ENCODE results near the gene GSN.
A peak's percentile ranks its signal among the peaks of the same experiment; 100 is the strongest.

The GSN gene

DNA sequence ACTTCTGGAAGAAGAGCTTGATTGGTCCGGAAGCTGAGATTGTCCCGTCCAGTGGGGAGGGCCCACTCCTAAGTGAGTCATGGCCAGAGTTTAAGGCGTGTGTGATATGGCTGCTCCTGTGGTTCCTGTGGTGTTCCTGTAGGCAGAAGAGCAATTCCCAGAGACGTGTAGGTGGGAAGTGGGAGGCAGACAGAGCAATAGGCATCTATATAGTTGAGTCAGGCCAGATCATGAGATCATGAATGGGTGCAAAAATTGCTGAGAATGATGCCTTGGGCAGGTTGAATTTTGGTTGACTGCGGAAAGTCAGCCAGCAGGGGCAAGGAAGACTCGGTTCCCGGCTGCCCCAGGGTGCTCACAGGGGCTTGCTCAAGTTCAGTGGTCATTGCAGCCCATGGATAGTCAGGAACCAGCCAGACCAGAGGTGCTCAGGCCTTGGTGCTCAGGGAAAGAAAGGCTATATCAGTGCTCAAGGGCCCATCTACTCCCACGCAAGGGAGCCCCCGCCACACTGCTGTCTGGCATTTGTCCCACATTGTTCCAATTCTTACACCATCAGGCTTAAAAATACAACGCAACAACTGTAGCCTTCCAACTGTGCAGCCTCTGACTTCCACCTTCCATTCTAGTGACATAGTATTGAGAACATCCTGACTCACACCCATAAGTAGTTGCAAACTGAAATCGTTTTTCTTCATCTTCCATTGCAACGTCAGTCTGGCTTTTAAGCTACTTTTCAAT lies 21.0 kb upstream of the GSN start:
- DNase-seq, result no peak

DNA sequence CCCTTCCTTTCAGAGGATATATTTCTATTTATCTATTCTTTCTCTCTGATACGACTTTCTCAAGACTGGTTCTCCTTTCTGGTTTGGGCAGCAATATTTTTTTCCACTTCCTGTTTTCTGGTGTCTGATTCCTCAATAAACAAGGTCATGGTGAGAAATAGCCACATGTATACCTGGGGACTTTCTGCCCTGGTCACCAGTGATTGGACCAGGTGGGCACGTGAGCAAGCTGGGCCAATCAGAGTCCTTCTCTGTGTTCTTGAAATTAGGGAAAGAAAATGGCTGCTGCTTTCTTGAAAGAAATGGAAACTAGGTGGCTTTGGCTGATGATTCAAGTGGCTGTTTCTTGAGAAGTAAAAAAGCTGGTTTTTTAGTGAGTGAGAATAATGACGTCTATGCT lies 18.4 kb upstream of the GSN start:
- peak; percentile 10 to 75 for DNase-seq

DNA sequence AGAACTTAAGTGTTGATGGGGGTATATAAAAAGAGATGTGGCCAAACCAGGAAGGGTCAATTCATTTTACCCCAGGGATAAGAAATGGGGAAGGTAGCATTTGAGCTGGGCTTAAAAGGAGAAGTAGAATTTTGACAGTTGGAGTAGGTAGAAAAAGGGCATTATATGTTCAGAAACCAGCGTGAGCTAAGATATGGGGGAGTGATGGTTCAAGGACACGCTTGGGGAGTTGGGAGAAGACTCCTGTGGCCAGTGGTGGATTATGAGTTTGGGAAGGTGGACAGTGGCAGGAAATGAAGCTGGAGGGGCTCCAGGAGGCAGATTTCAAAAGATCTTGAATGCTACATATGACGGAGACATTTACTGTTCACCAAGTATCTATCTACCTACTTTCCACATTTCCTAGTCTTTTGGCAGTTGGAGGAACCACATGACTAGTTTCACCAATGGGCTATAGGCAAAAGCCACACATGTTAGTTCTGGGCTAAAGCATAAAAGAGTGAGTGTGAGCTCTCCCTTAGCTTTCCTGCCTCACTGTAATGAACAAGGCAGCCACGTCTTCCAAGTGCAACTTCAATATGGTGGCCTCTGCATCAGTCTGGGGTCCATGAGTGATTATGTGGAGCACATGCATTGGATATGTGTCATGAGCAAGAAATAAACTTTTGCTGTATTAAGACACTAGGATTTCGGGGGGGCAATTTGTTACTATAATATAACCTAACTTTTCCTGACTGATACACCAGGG lies 15.7 kb upstream of the GSN start:
- no peak for DNase-seq

DNA sequence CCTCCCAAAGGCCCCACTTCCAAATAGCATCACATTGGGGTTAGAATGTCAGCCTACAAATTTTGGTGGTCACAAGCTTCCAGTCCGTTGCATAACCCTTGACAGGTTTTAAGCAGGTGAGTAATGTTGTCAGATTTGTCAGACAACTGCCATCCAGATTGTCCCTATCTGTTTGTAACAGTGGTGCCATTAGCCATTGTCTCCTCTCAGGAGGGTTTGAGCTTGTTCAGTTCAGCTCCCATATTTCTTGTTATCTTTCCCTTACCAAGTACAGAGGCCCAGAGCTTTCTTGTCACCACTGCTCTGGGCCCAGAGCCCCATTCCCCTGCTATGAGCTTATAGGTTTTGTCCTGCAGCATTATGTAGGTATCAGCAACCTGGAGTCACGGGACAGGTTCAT lies 14.8 kb upstream of the GSN start:
- no peak for DNase-seq

DNA sequence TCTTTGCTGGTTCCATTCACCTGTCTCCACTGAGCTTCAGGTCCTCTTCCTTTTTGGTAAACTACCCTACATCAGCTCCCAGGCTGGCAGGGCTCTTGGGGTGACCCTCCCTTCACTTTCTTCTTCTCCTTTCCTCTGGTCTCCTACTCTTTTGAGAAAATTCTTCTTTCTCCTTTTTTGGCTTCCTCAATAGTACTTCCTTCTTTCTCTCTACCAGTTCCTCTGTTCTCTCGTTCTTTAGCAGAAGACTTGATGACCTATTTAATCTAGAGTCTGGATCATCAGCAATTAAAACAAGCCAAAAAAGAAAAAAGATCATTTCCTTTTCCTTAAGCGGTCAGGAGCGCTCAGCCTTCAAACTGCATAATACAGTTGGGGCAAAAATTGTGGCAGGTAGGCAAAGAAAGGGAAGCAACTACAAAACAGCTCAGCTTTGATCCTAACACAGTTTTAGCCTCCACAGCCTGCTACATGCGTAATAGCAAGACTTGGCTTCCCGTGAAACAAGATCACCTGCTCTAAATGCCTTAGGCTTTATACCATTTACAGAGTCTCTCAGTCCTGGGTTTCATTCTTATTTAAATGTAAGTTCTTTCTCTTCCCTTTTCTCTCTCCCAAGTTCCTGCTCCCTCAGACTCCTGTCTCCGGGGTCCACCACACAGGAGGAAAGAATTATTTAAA lies 14.0 kb upstream of the GSN start:
- DNase-seq, result no peak

DNA sequence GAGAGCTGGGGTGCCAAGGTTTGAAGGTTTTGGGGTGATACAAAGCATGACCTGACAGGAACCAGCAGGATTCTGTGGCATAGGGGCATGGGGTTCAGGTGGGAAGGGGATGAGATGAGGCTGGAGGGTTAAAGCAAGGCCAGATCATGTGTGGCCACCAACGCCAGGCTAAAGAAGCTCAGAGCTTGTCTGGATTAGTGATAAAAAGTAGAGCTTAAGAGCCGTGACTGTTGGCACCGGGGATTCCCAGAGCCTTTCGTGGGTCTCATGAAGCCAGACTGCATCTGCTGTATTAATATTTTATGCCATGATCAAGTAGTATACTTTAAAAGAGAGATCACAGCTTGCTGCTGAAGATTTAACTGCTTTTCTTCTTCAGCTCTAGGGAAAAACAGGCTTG lies 8.5 kb upstream of the GSN start:
- DNase-seq, result no peak

DNA sequence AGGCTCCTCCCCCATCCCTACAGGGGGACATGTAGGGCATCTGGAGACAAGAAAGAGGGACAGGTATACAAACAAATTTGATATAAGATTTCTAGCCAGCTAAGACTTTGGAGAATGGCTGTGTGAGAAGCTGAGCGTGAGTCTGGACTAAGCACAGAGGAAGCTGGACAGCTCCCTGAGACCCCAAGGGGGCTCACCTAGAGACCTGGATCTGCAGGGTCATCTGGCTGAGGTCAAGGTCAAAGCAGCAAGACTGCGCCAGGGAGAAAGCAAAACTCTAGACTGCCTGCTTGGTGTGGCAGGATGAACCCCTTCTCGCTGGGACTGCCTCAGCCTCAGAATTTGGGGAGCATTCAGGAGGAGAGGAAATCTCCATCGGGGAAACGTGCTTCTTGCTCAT lies 8.0 kb upstream of the GSN start:
- DNase-seq, result no peak

DNA sequence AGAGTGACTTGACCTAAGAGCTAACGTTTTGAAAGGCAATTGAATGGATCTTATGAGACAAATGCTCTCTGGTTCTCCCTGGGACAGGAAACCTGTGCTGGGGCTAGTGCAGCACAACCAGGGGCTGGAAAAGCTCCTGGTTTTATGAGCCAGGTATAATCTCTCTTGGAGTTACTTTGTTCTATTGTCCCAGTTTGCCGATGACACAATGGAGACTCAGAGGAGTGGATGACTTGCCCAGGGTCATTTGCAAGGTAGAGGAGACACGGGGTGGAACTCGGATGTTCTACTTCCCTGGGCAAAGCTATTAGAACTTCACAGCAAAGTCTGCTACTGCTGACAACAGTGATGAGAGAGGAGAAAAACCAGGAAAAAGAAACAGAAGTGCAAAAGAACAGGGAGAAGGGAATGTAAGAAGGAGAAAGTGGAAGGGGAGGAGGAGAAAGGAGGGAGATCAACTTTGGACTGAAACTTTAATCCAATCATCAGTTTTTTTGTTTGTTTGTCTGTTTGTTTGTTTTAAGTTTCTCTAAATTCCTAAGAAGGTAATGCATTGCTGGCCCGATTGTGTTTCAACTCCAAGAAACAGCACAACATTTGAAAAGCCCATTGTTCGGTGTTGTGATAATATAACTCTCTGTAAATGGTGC lies 7.4 kb upstream of the GSN start:
- no peak for DNase-seq

DNA sequence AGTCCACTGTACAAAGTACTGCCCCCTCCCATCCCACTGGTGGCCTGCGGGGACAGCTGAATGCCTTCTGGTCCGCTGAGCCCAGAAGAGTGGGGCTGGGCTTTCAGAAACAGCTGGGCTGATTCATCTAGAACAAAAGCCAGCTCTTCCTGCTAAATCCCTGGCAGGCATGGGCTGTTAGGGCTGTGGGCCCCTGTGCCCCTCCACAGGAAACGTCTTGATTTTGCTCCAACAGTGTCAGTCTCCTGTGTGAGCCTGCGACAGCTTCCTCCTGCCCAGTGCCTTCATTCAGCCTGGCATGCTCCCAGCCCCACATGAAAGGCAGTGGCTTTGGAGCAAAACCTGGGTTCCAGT lies 6.9 kb upstream of the GSN start:
- no peak for DNase-seq

DNA sequence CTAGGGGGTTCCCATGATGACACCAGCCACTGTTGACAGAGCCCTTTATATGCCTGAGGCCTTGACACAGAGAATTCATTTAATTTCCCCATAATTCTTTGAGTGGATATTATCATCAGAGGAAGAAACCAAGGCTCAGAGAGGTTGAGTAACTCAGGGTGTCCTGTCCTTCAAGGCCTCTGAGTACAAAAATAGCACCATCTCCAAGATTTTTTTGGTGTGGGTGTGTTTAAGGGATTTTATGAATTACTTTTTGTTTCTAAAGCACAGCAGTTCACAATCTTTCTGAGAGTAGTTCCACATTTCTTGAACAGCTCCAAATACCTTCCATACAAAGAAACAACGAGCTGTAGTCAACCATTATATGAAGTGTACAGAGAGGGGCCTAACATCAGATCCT lies 6.2 kb upstream of the GSN start:
- no peak for DNase-seq

DNA sequence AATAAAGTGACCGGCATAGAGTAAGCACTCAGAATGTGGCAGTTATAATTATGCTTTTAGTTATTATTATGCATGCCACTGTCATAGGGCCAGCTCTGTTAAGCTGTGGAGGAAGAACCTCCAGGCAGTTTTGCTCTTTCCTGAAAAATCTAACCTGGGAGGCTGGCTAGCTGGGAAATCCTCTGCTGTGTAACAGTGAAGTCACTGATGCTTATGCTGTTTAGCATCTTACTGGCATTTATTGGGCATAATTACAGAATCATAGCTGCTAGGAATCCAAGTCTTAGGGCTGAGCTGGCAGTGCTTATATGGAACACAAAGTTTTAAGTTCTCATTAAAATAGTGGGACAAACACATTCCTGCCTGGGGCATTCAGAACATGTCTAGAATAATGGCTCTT lies 5.5 kb upstream of the GSN start:
- DNase-seq, result no peak

DNA sequence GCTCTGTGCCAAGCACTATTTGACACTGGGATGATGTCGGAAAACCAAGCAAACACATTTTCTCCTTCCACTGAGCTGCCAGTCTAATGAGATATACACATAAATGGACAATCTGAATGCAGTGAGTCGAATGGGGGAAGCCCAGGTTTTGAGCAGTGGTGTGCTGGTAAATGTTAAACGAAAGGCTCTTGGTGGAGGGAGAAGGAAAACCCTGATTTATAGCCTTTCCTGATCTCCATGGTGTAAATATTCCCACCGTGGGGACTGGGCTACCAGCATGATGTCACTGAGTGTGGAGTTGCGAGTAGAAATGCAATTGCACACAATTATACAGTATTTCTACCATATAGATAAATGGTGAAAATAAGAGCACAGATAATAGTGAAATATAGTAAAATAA lies 5.0 kb upstream of the GSN start:
- DNase-seq, result no peak

DNA sequence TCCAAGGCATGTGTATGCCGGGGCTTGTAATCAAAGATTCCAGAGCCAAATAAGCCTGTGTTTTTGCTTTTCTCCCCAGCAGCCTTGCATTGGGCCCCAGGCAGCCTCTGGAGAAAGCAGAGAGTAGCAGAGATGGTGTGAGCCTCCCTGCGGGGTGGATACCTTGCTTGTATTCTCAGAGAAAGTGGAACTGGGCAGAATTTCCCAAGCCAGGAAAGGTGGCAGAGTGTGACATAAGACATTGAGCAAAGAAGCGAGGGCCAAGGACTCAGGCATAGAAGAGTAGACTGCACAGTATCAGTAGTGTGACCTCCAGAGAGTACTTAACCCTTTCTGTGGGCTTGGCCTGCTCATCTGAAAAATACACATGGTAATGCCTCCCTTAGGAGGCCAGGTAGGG lies 1.6 kb upstream of the GSN start:
- no peak for DNase-seq

DNA sequence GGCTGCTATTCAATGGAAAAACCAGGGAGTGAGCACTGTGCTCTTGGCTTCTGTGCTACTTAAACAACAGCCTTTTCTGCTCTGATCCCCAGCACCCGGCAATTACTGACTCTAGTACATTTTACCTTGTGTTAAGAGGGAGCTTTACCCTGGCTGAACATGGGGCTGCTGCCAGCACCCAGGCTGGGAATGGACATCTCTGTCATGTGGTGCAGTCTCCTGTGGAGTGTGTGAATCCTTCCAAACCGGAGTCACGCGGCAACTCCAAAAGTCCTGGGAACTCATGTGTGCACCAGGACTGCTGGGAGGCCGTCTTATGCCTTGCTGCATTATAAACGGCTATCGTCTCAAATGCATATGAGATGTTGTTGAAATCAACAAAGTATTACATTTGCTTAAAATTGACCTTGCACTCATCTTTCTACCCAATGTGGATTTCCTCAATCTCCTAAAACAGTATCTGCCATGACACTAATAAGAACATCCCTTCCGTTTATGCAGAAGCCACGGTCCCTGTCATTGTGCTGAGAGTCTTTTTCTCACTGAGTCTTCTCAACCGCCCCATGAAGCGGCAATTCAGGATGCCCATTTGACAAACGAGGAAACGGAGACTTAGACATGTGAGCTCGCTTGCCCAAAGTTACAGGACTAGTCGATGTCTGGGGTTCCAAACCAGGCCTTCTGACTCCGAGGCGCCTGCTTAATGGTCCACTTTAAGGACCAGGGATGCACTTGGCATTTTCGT lies 884 bp upstream of the GSN start:
- DNase-seq, result no peak

DNA sequence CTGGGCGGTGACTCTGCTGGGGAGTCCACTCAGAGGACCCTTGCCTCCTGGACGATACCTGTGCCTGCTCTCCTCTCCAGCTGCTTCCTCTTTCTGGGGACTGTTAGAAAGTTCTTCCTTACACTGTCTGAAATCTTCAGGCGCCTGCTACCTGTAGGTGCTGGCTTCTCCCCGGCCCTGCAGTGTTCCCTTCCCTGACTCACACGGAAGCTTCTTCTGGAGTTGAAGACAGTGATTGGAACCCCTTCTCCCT lies 562 bp downstream of the GSN start:
- no peak for DNase-seq

DNA sequence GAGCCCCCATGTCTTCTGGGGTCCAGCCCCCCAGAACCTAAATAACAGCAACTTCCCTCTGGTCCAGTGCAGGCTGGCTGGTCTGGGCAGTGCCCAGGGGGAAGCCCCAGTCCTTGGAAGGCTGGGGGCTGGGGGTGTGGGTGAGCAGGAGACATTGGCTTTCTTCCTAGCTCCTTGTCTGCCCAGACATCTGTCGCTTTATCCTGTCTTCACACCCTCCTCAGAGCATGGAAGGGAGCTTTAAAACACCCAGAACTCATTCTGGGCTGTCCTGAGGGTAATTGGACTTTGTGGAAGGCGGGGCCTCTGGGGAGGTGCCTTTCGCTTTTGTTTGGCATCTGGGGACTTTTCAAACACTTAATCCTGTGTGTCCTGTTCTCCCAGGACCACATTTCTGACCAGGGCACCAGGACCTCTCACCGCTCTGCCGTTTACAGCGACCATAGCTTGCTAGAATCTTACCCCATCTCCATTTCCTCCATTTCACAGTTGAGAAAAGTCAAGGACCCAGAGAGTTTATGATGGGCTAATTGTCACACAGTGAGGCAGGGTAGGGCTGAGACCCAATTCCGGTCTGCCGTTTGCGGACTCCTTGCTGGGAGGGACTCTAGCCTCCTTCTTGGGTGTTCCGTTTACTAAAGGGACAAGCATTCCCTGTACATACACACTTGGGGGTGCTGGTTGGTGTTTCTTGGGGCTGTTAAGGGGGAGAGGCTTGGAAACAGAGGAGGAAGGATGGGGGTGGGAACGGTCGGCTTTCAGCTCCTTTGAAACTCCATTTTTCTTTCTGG lies 1.1 kb downstream of the GSN start:
- no peak for DNase-seq

DNA sequence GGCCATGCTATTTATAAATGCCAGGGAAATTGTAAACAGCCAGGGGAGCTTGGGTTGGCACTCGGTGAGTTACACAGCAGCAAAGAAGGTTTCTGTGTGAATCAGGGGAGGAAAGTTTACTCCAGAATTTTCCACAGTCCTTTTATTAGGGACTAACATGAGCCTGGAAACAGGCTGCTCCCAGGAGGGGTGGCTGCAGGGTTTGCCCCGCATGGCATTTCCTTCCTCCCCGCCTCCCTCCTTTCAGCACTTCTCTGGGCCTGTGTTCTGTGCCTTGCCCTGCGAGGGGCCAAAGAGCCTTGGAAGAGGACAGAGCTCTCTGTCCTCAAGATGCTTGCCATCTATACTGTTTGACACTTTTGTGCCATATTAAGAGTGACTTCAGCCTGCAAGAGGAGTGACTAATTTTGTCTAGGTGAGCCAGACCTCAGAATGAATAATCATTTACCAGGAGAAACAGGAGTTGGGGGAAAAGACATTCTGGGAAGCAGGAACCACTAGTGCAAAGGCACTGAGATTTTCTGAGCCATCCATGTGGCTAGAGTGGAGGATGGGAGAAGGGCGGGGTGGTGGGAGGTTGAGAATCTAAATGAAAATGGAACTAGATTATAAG lies 1.8 kb downstream of the GSN start:
- no peak for DNase-seq

DNA sequence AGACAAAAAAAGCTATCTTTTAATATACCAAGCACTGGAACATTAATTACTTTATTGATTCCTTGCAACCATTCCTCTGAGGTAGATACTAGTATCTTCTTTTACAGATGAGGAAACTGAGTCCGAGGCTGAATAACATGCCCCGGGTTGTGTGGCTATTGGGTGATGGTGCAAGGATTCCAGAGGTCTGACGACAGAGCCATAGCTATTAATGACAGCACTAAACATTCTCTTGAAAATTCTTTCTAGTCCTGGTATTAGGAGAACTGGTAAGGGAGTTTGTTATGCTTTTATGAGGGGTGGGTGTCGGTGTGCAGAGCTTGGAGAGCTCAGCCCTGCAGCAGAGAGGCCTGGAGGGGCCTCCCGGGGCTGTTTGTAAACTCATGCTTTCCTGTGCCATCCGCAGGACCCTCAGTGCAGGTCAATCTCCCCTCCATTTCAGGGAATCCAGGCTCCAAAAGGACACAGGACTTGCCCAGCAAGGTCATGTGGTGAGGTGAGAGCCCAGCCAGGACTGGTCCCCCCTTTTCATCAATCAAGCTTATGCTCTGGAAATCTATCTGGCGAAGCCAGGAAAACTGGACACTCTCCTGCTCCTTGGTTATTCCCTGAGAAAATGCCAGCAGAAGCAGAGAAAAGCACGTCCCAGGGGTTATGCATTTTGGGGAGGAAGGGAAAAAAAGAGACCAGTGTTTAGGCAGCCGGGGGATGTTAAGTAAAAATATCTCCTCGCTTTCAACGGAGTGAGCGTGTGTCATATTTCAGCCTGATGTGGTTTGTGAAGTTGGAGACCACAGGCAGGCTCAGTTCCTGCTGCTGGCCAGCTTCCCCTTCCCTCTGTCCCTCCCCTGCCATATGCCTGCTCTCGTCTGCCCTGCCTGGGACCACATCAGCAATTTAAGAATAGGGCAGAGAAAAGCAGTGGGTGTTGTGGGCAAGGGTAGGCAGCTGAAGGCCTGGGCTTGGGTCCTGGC lies 3.7 kb downstream of the GSN start:
- peak in 1 of 2 donors; percentile 49 for DNase-seq

DNA sequence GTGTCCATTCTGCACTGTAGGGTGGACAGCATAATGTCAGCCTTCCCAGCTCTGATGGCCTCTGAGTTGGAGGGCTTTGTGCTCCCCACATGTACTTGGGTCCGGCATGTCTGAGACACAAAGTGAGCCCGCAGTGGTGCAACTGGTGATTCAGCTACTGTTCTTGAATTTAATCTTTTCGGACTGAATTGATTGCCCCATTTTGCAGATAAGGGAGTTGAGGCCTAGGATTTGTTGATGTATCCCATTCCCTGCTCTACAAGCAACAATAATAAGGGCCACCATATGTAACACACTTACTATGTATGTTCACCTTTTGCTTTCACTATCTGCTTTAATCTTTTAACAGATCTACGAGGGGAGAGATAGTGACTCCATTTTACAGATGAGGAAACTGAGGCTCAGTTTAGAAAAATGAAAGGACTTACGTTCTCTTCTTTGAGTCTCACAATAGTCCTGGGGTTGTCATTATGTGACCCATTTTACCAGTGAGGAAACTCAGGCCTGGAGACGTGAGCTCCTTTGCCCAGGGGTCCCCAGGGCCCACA lies 4.5 kb downstream of the GSN start:
- no peak for DNase-seq

DNA sequence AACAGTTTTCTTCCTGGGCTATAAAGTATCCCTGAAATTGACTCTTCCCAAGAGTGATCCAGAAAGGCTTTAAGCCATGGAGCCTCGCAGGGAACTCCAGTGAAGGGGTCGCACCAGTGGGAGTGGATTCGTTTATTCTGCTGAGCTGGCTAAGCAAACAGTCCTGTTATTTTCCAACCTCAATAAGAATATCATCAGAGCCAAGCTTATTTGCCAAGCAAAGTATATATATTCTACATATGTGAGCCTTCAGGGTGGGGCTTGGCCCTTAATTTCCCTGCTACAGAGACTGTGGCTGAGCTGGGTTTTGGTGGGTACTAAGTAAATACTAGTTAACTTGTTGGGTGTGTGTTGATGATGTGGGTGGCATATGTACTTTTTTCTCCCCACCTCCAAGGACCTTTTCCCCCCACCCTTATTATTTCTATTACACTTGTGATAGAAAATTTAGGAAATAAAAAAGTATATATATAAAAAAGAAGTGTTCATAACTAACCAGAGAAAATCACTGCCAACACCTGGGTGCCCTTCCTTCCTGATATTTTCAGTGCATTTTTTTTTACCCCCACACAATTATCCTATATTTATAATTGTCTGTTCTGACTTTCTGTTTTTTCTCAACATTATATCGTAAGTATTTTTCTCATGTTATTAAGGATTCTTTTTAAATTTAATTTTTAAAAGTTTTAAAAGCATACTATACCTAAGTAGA lies 5.3 kb downstream of the GSN start:
- DNase-seq, result no peak
